K562 treated with DMSO at 1 percent for 12 hours (cell line): ENCODE results near the gene TBC1D4. TPM values are rescaled to one million over a fixed set of nuclear protein-coding genes. Genes with fewer than 3 reads are reported as not detected.

Source experiments
- total RNA-seq: library from RNA; unstranded; fragments of 300-600 nt; gene quantifications from 2 replicates; pipeline ENCODE4 v1.2.3, GENCODE V29; 2022; ENCODE audit not compliant: insufficient read depth

The TBC1D4 gene
- total RNA-seq = 1.4 and 7.2 TPM in 2 replicates

GRCh38 chr13:75482070-75482819 is at the start of gene TBC1D4:
TBC1D4 (minus strand) TSS chr13:75482169; CDS start chr13:75481767, 402 bp downstream.

Other genes with a start within 250 kb of the TBC1D4 start
- 72.2 and 73.4 TPM in 2 replicates for gene COMMD6, start 55.7 kb upstream of the TBC1D4 start, total RNA-seq
- gene UCHL3, start 67.6 kb upstream of the TBC1D4 start, total RNA-seq = 34.7 and 51.2 TPM in 2 replicates
- 1.8 and 3.5 TPM in 2 replicates for gene LMO7, start 154.2 kb upstream of the TBC1D4 start, total RNA-seq